Large intestine (tissue), 12 donors: Measurements from ENCODE around the gene IRF4. TPM values are rescaled to one million over a fixed set of nuclear protein-coding genes. Genes with fewer than 3 reads are reported as not detected.
A peak's percentile ranks its signal among the peaks of the same experiment; 100 is the strongest.

ENCODE experiments used
- DNase-seq, 2 donors: peaks; one replicate each; pipeline versions ENCODE4 v3.0.0 to v3.0.0-alpha.2; 2013
- H3K27ac ChIP-seq: one replicate; pipeline ENCODE4 v1.5.1; 2013; ENCODE audit warnings: low read length
- H3K27me3 ChIP-seq: 2 replicates; pipeline ENCODE4 v1.6.1; 2013; ENCODE audit warnings: low read length; ENCODE audit not compliant: control insufficient read depth, insufficient read depth
- H3K36me3 ChIP-seq: 2 replicates; pipeline ENCODE4 v1.6.1; 2013; ENCODE audit warnings: low read length; ENCODE audit not compliant: control insufficient read depth, insufficient read depth
- H3K4me1 ChIP-seq: one replicate; pipeline ENCODE4 v1.6.1; 2013; ENCODE audit warnings: low read length; ENCODE audit not compliant: control insufficient read depth, insufficient read depth
- H3K4me3 ChIP-seq: one replicate; pipeline ENCODE4 v1.5.1; 2013; ENCODE audit warnings: low read length
- H3K9me3 ChIP-seq: one replicate; pipeline ENCODE4 v1.6.1; 2013; ENCODE audit warnings: mild to moderate bottlenecking, low read depth, low read length, moderate library complexity; ENCODE audit not compliant: control insufficient read depth
- WGBS: methylation state at CpG from one replicate; pipeline ENCODE4 v1.1.5; 2013; ENCODE audit warnings: low lambda C conversion rate; ENCODE audit not compliant: insufficient coverage; 5-methylcytosine and 5-hydroxymethylcytosine counted together
- long read RNA-seq, 11 donors: transcript quantifications; one replicate each; lab custom pipeline, GENCODE V29; 2026
- polyA plus RNA-seq: library from polyadenylated mRNA; unstranded; fragments of 120-200 nt; gene quantifications from one replicate; pipeline ENCODE4 v1.2.1, GENCODE V29; 2013

The IRF4 gene
- 0.21 TPM for polyA plus RNA-seq
- long read RNA-seq, donor 1: 0 reads
- long read RNA-seq, donor 2: 0 reads
- long read RNA-seq, donor 3: 0 reads
- long read RNA-seq, donor 4: 0 reads
- long read RNA-seq, donor 5: 0 reads
- long read RNA-seq, donor 6: 0 reads
- long read RNA-seq, donor 7: 0 reads
- long read RNA-seq, donor 8: 0 reads
- long read RNA-seq, donor 9, partial matches to known transcripts: 0 of 1 reads
- long read RNA-seq, donor 9, other reads (novel, unspliced or antisense): 0 of 1 reads
- long read RNA-seq, donor 10: 0 reads
- long read RNA-seq, donor 11: 0 reads

GRCh38 chr6:391559-392440 lies at the start of gene IRF4:
Gene IRF4, plus strand, starts transcription at chr6:391752. Its CDS starts 1,401 bp downstream, at chr6:393153.
- DNase-seq: peak in 1 of 2 donors; percentile 19
- Histone ChIP-seq H3K9me3 (peaks cover 10% of the 10 kb centered on the region), H3K27ac (no peak within 1 kb of the TSS), H3K4me3 (peak within 1 kb of the TSS; percentile 16), H3K36me3 (no peaks in the 10 kb centered on the region), H3K27me3 (peaks cover 87% of the 10 kb centered on the region), H3K4me1 (no peaks in the 10 kb centered on the region)
- WGBS: no CpG with 5 or more reads among the region's 82 CpGs

- Histone ChIP-seq H3K9me3 (peaks cover 10% of the 10 kb centered on the region), H3K4me1 (no peaks in the 10 kb centered on the region), H3K27ac (no peak overlapping the region), H3K4me3 (no peak overlapping the region), H3K27me3 (no peaks in the 10 kb centered on the region), H3K36me3 (peaks cover 18% of the 10 kb centered on the region)
- WGBS: 83% methylated on average over 1 of the region's 16 CpGs
- DNase-seq: no peak
These were observed 49.4 kb upstream of the IRF4 start for GRCh38 chr6:341914-342831.

GRCh38 chr6:342832-343179 lies 48.7 kb upstream of the IRF4 start:
- no CpG with 5 or more reads among the region's 8 CpGs for WGBS
- peaks cover 24% of the 10 kb centered on the region for H3K36me3 ChIP-seq
- DNase-seq: no peak
- no peaks in the 10 kb centered on the region for H3K27me3 ChIP-seq
- H3K27ac ChIP-seq: no peak overlapping the region
- peaks cover 10% of the 10 kb centered on the region for H3K9me3 ChIP-seq
- no peaks in the 10 kb centered on the region for H3K4me1 ChIP-seq
- H3K4me3 ChIP-seq: no peak overlapping the region

GRCh38 chr6:343226-343935 lies 48.2 kb upstream of the IRF4 start:
- Histone ChIP-seq H3K4me1 (no peaks in the 10 kb centered on the region), H3K9me3 (peaks cover 10% of the 10 kb centered on the region), H3K27ac (no peak overlapping the region), H3K36me3 (peaks cover 26% of the 10 kb centered on the region), H3K4me3 (no peak overlapping the region), H3K27me3 (no peaks in the 10 kb centered on the region)
- WGBS: 80% methylated on average over 1 of the region's 10 CpGs
- no peak for DNase-seq

GRCh38 chr6:343960-344815 lies 47.4 kb upstream of the IRF4 start:
- Histone ChIP-seq H3K4me1 (no peaks in the 10 kb centered on the region), H3K27ac (no peak overlapping the region), H3K36me3 (peaks cover 34% of the 10 kb centered on the region), H3K9me3 (peaks cover 16% of the 10 kb centered on the region), H3K27me3 (no peaks in the 10 kb centered on the region), H3K4me3 (no peak overlapping the region)
- no peak for DNase-seq
- 80% methylated on average over 5 of the region's 20 CpGs for WGBS

GRCh38 chr6:344816-345340 lies 46.7 kb upstream of the IRF4 start:
- H3K27ac ChIP-seq: no peak overlapping the region
- no peaks in the 10 kb centered on the region for H3K27me3 ChIP-seq
- WGBS: no CpG with 5 or more reads among the region's 8 CpGs
- DNase-seq: no peak
- H3K9me3 ChIP-seq: peaks cover 16% of the 10 kb centered on the region
- no peaks in the 10 kb centered on the region for H3K4me1 ChIP-seq
- H3K4me3 ChIP-seq: no peak overlapping the region
- H3K36me3 ChIP-seq: peaks cover 39% of the 10 kb centered on the region

GRCh38 chr6:345747-346385 lies 45.7 kb upstream of the IRF4 start:
- DNase-seq: no peak
- WGBS: 85% methylated on average over 5 of the region's 17 CpGs

GRCh38 chr6:346386-347030 lies 45.0 kb upstream of the IRF4 start:
- Histone ChIP-seq H3K4me3 (no peak overlapping the region), H3K36me3 (peaks cover 34% of the 10 kb centered on the region), H3K27me3 (no peaks in the 10 kb centered on the region), H3K27ac (no peak overlapping the region), H3K9me3 (peaks cover 13% of the 10 kb centered on the region), H3K4me1 (no peaks in the 10 kb centered on the region)
- WGBS: 91% methylated on average over 3 of the region's 10 CpGs
- DNase-seq: no peak

More at GRCh38 chr6:345747-346385, 45.7 kb upstream of the IRF4 start:
- peaks cover 15% of the 10 kb centered on the region for H3K9me3 ChIP-seq
- no peaks in the 10 kb centered on the region for H3K4me1 ChIP-seq
- H3K27me3 ChIP-seq: no peaks in the 10 kb centered on the region
- H3K27ac ChIP-seq: no peak overlapping the region
- H3K4me3 ChIP-seq: no peak overlapping the region
- peaks cover 37% of the 10 kb centered on the region for H3K36me3 ChIP-seq
